Measurements from ENCODE around the gene SNRNP35. TPM values are rescaled to one million over a fixed set of nuclear protein-coding genes. Genes with fewer than 3 reads are reported as not detected.
A peak's percentile ranks its signal among the peaks of the same experiment; 100 is the strongest.
"Not testable (repeated sequence)": the region's sequence is repeated elsewhere in the genome, so short reads cannot be mapped to it uniquely, and the experiment has no call there.

SNRNP35 gene
- total and polyA plus RNA-seq, 4 donors = 23.3 to 72.7 (median 32.0) TPM

GRCh38 chr12:123502163-123502704, 44.3 kb downstream of the SNRNP35 start:
- Histone ChIP-seq H3K9me3 (ENCODE audit: control insufficient read depth, low read length) (no peaks in the 10 kb centered on the region), H3K4me3 (ENCODE audit: low read length in 2 of 2) (no peak overlapping the region), H3K27me3 (ENCODE audit: control insufficient read depth in 1 of 2, insufficient read depth in 2 of 2, low read length in 1 of 2) (no peaks in the 10 kb centered on the region), H3K36me3 (ENCODE audit: control insufficient read depth in 1 of 2, insufficient read depth in 2 of 2, low read length in 1 of 2) (peaks cover 4 to 5% of the 10 kb centered on the region in 2 donors), H3K4me1 (ENCODE audit: control insufficient read depth in 1 of 2, insufficient read depth in 2 of 2, low read length in 2 of 2) (no peaks in the 10 kb centered on the region), H3K27ac (ENCODE audit: low read depth in 1 of 2, low read length in 2 of 2) (no peak overlapping the region)
- DNase-seq (no peak), ATAC-seq (ENCODE audit: low FRiP score) (no peak)
- 91 to 94% methylated on average over 12 of the region's 12 CpGs for WGBS, 2 donors
- intact Hi-C loops (cut with DNase I) = no loop called here

GRCh38 chr12:123506059-123506842, 48.3 kb downstream of the SNRNP35 start:
- ATAC-seq (ENCODE audit: low FRiP score) = no peak
- no peak overlapping the region for H3K4me3 ChIP-seq (ENCODE audit: low read length in 2 of 2)
- WGBS, 2 donors = 94 to 96% methylated on average over 17 of the region's 17 CpGs
- H3K27ac ChIP-seq (ENCODE audit: low read depth in 1 of 2, low read length in 2 of 2) = no peak overlapping the region
- H3K9me3 ChIP-seq (ENCODE audit: control insufficient read depth, low read length) = no peaks in the 10 kb centered on the region
- H3K4me1 ChIP-seq (ENCODE audit: control insufficient read depth in 1 of 2, insufficient read depth in 2 of 2, low read length in 2 of 2) = no peaks in the 10 kb centered on the region
- intact Hi-C loops (cut with DNase I) = no loop called here
- peaks cover 0 to 1% of the 10 kb centered on the region in 2 donors for H3K36me3 ChIP-seq (ENCODE audit: control insufficient read depth in 1 of 2, insufficient read depth in 2 of 2, low read length in 1 of 2)
- no peak for DNase-seq
- H3K27me3 ChIP-seq (ENCODE audit: control insufficient read depth in 1 of 2, insufficient read depth in 2 of 2, low read length in 1 of 2) = no peaks in the 10 kb centered on the region

GRCh38 chr12:123506843-123507236, 48.9 kb downstream of the SNRNP35 start:
- intact Hi-C loops (cut with DNase I) = no loop called here
- peak; percentile 15 for ATAC-seq (ENCODE audit: low FRiP score)
- no peaks in the 10 kb centered on the region for H3K4me1 ChIP-seq (ENCODE audit: control insufficient read depth in 1 of 2, insufficient read depth in 2 of 2, low read length in 2 of 2)
- no peak overlapping the region for H3K27ac ChIP-seq (ENCODE audit: low read depth in 1 of 2, low read length in 2 of 2)
- H3K27me3 ChIP-seq (ENCODE audit: control insufficient read depth in 1 of 2, insufficient read depth in 2 of 2, low read length in 1 of 2) = no peaks in the 10 kb centered on the region
- H3K4me3 ChIP-seq (ENCODE audit: low read length in 2 of 2) = no peak overlapping the region
- H3K36me3 ChIP-seq (ENCODE audit: control insufficient read depth in 1 of 2, insufficient read depth in 2 of 2, low read length in 1 of 2) = peaks cover 0 to 1% of the 10 kb centered on the region in 2 donors
- no peak for DNase-seq
- 92% methylated on average over 6 of the region's 6 CpGs for WGBS, 2 donors
- H3K9me3 ChIP-seq (ENCODE audit: control insufficient read depth, low read length) = no peaks in the 10 kb centered on the region

GRCh38 chr12:123512838-123513665, 55.1 kb downstream of the SNRNP35 start:
- Histone ChIP-seq H3K27ac (ENCODE audit: low read depth in 1 of 2, low read length in 2 of 2) (no peak overlapping the region), H3K36me3 (ENCODE audit: control insufficient read depth in 1 of 2, insufficient read depth in 2 of 2, low read length in 1 of 2) (peaks cover 0 to 2% of the 10 kb centered on the region in 2 donors), H3K4me1 (ENCODE audit: control insufficient read depth in 1 of 2, insufficient read depth in 2 of 2, low read length in 2 of 2) (no peaks in the 10 kb centered on the region), H3K27me3 (ENCODE audit: control insufficient read depth in 1 of 2, insufficient read depth in 2 of 2, low read length in 1 of 2) (no peaks in the 10 kb centered on the region), H3K9me3 (ENCODE audit: control insufficient read depth, low read length) (no peaks in the 10 kb centered on the region), H3K4me3 (ENCODE audit: low read length in 2 of 2) (no peak overlapping the region)
- DNase-seq (no peak), ATAC-seq (ENCODE audit: low FRiP score) (no peak)
- WGBS, 2 donors = 80% methylated on average over 26 of the region's 26 CpGs
- intact Hi-C loops (cut with DNase I) = no loop called here

- no peak for DNase-seq
- no peaks in the 10 kb centered on the region for H3K9me3 ChIP-seq (ENCODE audit: control insufficient read depth, low read length)
- no peaks in the 10 kb centered on the region for H3K4me1 ChIP-seq (ENCODE audit: control insufficient read depth in 1 of 2, insufficient read depth in 2 of 2, low read length in 2 of 2)
- H3K4me3 ChIP-seq (ENCODE audit: low read length in 2 of 2) = no peak overlapping the region
- 75 to 77% methylated on average over 13 of the region's 13 CpGs for WGBS, 2 donors
- no peak overlapping the region for H3K27ac ChIP-seq (ENCODE audit: low read depth in 1 of 2, low read length in 2 of 2)
- intact Hi-C loops (cut with DNase I) = no loop called here
- no peaks in the 10 kb centered on the region for H3K27me3 ChIP-seq (ENCODE audit: control insufficient read depth in 1 of 2, insufficient read depth in 2 of 2, low read length in 1 of 2)
- peaks cover 0 to 2% of the 10 kb centered on the region in 2 donors for H3K36me3 ChIP-seq (ENCODE audit: control insufficient read depth in 1 of 2, insufficient read depth in 2 of 2, low read length in 1 of 2)
- ATAC-seq (ENCODE audit: low FRiP score) = no peak
Measured at GRCh38 chr12:123513805-123514204, 55.9 kb downstream of the SNRNP35 start.

- not testable (repeated sequence) for H3K9me3 ChIP-seq (ENCODE audit: control insufficient read depth, low read length); H3K27me3 ChIP-seq (ENCODE audit: control insufficient read depth in 1 of 2, insufficient read depth in 2 of 2, low read length in 1 of 2); H3K4me1 ChIP-seq (ENCODE audit: control insufficient read depth in 1 of 2, insufficient read depth in 2 of 2, low read length in 2 of 2); DNase-seq; H3K4me3 ChIP-seq (ENCODE audit: low read length in 2 of 2); H3K27ac ChIP-seq (ENCODE audit: low read depth in 1 of 2, low read length in 2 of 2); ATAC-seq (ENCODE audit: low FRiP score); H3K36me3 ChIP-seq (ENCODE audit: control insufficient read depth in 1 of 2, insufficient read depth in 2 of 2, low read length in 1 of 2)
- intact Hi-C loops (cut with DNase I) = loop anchor here (5.0 kb wide), 2 partner anchors 32 to 68 kb away; partner anchors contain the start of gene TMED2 (in 1 of the 2)
- WGBS, 2 donors = 100% methylated on average over 1 of the region's 1 CpG
Measured at GRCh38 chr12:123514582-123515221, 56.8 kb downstream of the SNRNP35 start.

GRCh38 chr12:123516216-123516780, 58.4 kb downstream of the SNRNP35 start:
- DNase-seq = no peak
- H3K4me3 ChIP-seq (ENCODE audit: low read length in 2 of 2) = no peak overlapping the region
- WGBS, 2 donors = 74 to 80% methylated on average over 11 of the region's 11 CpGs
- H3K9me3 ChIP-seq (ENCODE audit: control insufficient read depth, low read length) = no peaks in the 10 kb centered on the region
- H3K4me1 ChIP-seq (ENCODE audit: control insufficient read depth in 1 of 2, insufficient read depth in 2 of 2, low read length in 2 of 2) = no peaks in the 10 kb centered on the region
- peaks cover 0 to 2% of the 10 kb centered on the region in 2 donors for H3K36me3 ChIP-seq (ENCODE audit: control insufficient read depth in 1 of 2, insufficient read depth in 2 of 2, low read length in 1 of 2)
- no peaks in the 10 kb centered on the region for H3K27me3 ChIP-seq (ENCODE audit: control insufficient read depth in 1 of 2, insufficient read depth in 2 of 2, low read length in 1 of 2)
- peak overlapping the region in 1 of 2 donors; percentile 58 for H3K27ac ChIP-seq (ENCODE audit: low read depth in 1 of 2, low read length in 2 of 2)
- ATAC-seq (ENCODE audit: low FRiP score) = no peak
- intact Hi-C loops (cut with DNase I) = loop anchor here (5.0 kb wide), 2 partner anchors 34 to 66 kb away; partner anchors contain the start of gene TMED2 (in 1 of the 2)

Data from aorta (tissue), 5 donors.